RCC 7860 (cell line): ENCODE measurements around the gene WASHC4.

Source experiments
- DNase-seq: peaks from one replicate; pipeline ENCODE4 v3.0.0-alpha.2; 2015; ENCODE audit warnings: low spot score
- FAIRE-seq: peaks from 2 replicates; lab custom pipeline; 2012; peaks lifted over from hg19 to GRCh38; lab: Jason Lieb, UNC

WASHC4 gene

GRCh38 chr12:105204916-105205315 lies 97.4 kb downstream of the WASHC4 start:
- FAIRE-seq: no peak
- DNase-seq: peak; percentile 44

GRCh38 chr12:105205322-105206048 lies 98.0 kb downstream of the WASHC4 start:
- DNase-seq (no peak), FAIRE-seq (no peak)

GRCh38 chr12:105206686-105207374 lies 99.3 kb downstream of the WASHC4 start:
- FAIRE-seq: no peak
- no peak for DNase-seq

GRCh38 chr12:105209091-105209490 lies 101.6 kb downstream of the WASHC4 start:
- no peak for FAIRE-seq
- DNase-seq: no peak

GRCh38 chr12:105212438-105212837 lies 104.9 kb downstream of the WASHC4 start:
- DNase-seq: peak; percentile 78

GRCh38 chr12:105214148-105214547 lies 106.6 kb downstream of the WASHC4 start:
- peak; percentile 35 for DNase-seq
- no peak for FAIRE-seq

More at GRCh38 chr12:105212438-105212837, 104.9 kb downstream of the WASHC4 start:
- FAIRE-seq: no peak

- DNase-seq (peak; percentile 37), FAIRE-seq (no peak)
Measured at GRCh38 chr12:105214670-105215375, 107.3 kb downstream of the WASHC4 start.

- DNase-seq: no peak
- no peak for FAIRE-seq
Measured at GRCh38 chr12:105218434-105218833, 110.9 kb downstream of the WASHC4 start.
